HG02973 (cell line): Measurements from ENCODE around the gene GLRX5.

ENCODE experiments used
- ATAC-seq: cut with Tn5 transposase; IDR thresholded peaks from one replicate; pipeline ENCODE4 v1.9.1; 2021; ENCODE audit warnings: moderate library complexity; ENCODE audit not compliant: unreplicated experiment

GLRX5 gene

GRCh38 chr14:95534299-95535225, at the start of gene GLRX5:
GLRX5 (plus strand) TSS chr14:95535050; CDS start chr14:95535090, 40 bp downstream.
- peak; percentile 86 for ATAC-seq

- no peak for ATAC-seq
Measured at GRCh38 chr14:95485222-95485819, 49.5 kb upstream of the GLRX5 start.

GRCh38 chr14:95486875-95487668, 47.8 kb upstream of the GLRX5 start:
- ATAC-seq, result peak; percentile 65

GRCh38 chr14:95487669-95488084, 47.2 kb upstream of the GLRX5 start:
- ATAC-seq, result no peak

- no peak for ATAC-seq
Measured at GRCh38 chr14:95488376-95489213, 46.3 kb upstream of the GLRX5 start.

GRCh38 chr14:95489214-95490137, 45.4 kb upstream of the GLRX5 start:
- ATAC-seq, result no peak

GRCh38 chr14:95490138-95490509, 44.7 kb upstream of the GLRX5 start:
- ATAC-seq, result no peak

GRCh38 chr14:95490727-95491451, 44.0 kb upstream of the GLRX5 start:
- ATAC-seq, result no peak

GRCh38 chr14:95491936-95492608, 42.8 kb upstream of the GLRX5 start:
- ATAC-seq, result no peak

- ATAC-seq, result no peak
Measured at GRCh38 chr14:95493503-95493902, 41.3 kb upstream of the GLRX5 start.

- ATAC-seq, result no peak
Measured at GRCh38 chr14:95493976-95494375, 40.9 kb upstream of the GLRX5 start.

- ATAC-seq, result no peak
Measured at GRCh38 chr14:95494456-95494855, 40.4 kb upstream of the GLRX5 start.

- no peak for ATAC-seq
Measured at GRCh38 chr14:95495076-95495475, 39.8 kb upstream of the GLRX5 start.

GRCh38 chr14:95495538-95496025, 39.3 kb upstream of the GLRX5 start:
- peak; percentile 91 for ATAC-seq

- ATAC-seq, result peak; percentile 11
Measured at GRCh38 chr14:95496111-95496681, 38.7 kb upstream of the GLRX5 start.

- ATAC-seq, result no peak
Measured at GRCh38 chr14:95496690-95497259, 38.1 kb upstream of the GLRX5 start.

GRCh38 chr14:95497561-95498011, 37.3 kb upstream of the GLRX5 start:
- ATAC-seq, result no peak
